ENCODE data around the gene RD3L.

RD3L gene

DNA sequence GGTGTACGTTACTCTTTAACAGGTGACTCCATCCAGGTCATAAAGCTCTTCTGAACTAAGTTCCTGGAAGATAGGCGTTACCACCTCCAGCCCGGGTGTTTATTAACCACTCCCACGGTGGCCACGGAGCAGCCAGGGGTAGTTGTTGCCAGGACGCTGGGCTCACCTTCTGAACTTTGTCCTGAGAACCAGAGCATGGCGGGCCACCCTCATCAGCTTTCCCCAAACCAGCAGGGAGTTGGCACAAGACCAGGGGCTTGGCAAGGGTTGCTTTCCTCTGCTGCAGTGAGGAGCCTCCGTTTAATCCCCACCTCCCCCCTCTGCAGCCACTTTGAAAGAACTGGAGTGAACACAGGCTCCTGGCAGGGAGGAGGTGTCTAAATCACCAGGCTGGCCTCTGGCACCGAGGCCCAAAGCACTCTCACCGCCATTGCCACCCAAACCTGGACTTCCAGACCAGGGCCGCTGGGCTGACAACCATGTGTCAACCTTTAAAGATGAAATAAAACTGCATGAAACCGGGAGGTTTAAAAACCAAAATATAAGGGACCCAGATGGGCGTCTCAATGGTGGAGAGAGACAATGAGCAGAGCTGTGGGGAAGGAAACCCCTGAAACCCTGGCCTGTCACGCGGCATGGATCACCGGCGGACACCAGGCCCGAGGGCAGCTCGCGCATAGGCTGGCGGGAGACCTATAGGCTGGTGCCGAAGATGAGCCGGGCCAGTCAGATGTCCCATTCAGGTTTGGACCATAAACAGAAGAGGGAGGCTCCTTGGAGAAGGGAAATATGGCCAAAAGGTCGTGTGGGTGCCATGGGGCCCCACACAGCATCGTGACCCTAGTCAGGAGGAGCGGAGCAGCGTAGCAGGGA is 45.0 kb downstream of the RD3L start:
- peak in 5 of 51 donors; percentile 11 to 31 (median 16) for DNase-seq

DNA sequence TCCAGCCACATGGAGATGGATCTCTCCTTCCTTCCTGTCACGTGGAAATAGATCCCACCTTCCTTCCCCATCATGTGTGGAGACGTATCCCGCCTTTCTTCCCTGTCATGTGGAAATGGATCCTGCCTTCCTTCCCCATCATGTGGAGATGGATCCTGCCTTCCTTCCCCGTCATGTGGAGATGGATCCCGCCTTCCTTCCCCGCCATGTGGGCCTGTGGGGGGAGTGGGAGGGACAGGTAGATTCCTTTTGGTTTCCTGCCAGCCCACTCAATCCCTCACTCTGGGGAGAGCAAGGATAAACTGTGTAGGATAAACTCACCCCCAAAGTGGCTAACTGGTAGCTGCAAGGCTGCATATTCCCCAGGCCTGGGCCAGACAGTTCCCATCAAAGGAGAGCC is 45.8 kb downstream of the RD3L start:
- no peak for DNase-seq

DNA sequence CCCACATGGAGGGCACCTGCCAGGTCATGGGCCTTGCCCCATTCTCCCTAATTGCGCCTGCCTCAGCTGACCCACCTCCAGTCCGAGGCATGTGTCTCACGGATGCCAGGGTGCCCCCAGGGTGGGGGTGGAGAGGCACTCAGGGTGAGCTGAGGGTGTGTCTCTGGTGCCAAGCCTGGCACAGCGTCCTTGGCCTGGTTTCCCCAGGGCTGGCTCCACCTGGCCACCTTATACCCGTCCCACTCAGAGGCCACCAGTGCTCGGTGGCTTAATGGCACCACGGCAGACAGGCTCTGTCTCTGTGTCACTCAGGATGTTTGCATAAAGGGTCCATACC is 47.6 kb downstream of the RD3L start:
- DNase-seq: no peak

DNA sequence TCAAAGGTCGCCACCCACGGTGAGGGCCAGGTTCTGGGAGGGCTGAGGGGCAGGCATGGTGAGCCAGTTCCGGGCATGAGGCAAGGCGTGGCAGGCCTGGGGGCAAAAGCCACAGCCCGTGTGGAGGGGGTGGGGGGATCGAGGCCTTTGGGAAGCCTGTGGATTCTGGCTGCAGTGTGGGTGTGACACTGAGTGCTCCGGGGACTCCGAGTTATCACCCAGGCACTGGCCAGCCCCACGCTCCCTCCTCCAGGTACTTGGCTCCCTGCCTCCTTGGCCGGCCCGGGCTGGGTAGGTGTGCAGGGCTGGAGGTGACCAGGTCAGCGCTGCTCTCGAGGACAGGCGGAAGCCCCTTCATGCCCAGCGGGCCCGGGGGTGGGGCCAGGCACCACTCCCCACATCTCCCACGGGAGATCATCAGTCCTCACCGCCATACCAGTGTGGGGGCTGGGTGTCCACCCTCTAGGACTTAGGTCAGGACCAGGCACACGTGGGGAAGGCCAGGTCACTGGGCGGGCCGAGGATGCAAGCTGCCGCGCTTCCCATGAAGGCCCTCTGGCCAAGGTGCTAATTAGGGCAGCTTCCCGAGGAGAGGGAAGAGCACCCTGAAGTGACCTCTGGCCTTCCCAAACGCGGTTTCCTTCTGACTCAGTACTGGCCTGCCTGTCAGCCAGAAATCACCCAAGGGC is 48.2 kb downstream of the RD3L start:
- DNase-seq: no peak

DNA sequence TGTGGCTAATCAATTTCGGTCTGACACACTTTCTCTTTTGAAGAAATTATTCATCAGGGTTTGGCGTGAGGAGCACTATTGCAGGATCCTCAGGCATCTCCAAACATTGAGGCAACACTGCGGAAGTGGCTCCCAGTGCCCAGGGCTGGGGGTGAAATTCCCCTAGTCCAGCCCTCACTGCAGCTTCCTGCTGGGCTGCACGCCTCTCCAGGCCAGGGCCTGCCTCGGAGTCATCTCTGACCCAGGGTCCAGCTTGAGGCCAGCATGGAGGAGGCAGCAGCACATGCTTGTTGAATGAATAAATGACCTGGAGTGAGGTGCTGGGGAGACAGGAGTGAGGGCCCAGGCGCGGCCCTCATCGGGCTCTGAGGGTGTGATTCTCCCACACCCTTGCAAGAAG is 50.1 kb downstream of the RD3L start:
- no peak for DNase-seq

DNA sequence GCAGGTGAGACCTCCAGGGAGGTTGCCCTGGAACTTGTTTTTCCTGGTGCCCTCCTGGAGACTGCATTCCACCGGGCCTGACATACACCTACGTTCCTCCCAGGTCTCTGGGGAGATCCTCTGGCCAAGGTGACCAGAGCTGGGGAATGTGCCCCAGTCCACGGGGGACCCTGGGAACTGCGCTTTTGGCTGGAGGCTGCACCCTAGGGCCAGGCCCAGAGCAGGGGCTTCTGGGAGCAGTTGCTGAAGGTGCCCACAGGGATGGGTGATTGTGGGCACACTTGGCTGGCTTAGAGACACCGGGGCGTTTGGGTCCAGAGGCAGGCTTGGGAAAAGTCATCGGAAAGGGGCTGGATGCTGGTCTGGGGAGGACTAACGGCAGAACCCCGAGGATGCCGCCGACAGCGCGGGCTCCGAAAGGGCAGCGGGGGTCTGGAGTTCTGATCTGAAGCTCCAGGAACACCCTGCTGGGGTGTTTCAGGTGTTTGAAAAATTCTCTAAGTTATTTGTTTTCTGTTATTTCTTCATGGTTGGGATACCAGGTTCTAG is 50.6 kb downstream of the RD3L start:
- DNase-seq: no peak

DNA sequence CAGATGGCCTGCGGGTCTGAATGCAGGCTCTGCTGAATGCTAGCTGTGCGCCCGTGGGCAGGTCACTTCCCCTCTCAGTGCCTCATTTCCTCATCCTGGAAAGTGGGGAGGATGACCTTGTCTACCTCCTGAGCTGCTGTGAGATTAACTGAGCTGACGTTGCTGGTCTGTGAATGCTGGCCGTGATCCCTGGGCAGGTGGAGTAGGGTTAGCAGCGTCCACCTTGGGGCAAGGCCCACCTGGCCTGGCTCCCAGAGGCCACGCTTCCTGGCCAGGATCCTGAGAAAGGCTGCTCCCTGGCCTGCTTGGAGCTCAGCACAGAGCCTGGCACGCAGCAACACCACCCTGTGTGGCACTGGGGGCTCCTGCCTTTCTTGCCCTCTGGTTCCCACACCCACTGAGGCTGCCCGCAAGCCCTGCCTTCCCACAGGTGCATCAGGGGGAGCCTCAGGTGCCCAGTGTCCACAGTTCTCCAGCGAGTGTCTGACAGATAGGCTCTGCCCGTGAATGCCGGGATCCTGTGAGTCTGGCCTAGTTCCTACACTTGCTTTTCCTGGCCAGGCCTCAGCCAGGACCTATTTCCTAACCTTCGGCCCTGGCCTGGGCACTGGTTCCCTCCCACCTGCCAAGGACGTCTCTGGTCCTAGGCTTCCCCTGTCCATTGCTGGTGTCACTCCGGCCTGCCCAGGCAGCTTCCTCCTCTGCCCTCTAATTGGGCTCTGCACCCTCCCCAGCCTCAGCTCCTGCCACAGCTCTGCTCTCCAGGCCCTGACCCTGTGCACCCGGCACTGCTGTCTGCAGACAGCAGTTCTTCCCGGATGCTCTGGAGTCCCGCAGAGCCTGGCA is 51.3 kb downstream of the RD3L start:
- DNase-seq: no peak

Data from hypothalamus (tissue), 51 donors.